GM12874 (cell line): ENCODE measurements around the gene KANSL1.

Experiments used
- CTCF ChIP-seq: IDR thresholded peaks from 2 replicates; pipeline ENCODE4 v1.5.1; 2011; ENCODE audit warnings: low read depth, mild to moderate bottlenecking, control low read depth, low read length, moderate library complexity; ENCODE audit not compliant: insufficient read depth

KANSL1 gene

GRCh38 chr17:46193626-46194392 is 580 bp upstream of the KANSL1 start:
- TF ChIP-seq CTCF, result no peak

DNA sequence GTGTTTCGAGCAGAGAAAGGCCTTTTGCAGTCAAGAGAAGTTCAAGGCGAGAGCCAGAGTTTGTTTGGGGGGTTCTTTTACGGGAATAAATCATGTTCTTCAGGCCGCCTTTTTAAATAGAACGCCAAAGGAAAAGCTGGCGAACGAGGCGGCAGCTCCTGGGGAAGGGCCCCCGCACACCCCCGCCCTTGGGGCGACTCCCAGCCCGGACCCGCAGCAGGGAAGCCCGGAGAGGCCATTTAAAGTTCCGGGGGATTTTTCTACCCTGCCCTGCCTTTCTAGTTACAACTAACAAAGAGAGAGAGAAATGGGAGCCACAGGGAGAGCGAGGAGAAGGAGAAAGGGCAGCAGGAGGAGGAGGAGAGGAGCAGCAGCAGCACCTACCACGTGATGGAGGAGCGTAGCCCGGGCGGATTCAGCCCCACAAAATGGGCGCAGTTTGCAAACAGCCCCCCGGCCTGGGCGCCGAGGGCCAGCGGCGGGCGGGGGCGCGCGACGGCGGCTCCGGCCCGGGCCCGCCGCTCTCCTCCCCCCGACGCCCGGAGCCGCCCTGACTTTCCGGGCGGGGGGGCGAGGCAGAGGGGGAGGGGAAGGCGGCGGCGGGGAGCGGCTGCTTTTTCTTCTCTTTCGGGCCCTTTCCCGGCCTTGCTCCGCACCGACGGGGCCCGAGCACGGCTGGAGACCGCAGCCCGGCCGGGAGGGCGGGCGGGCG is 634 bp downstream of the KANSL1 start:
- no peak for TF ChIP-seq CTCF

- TF ChIP-seq CTCF, result no peak
Observed at GRCh38 chr17:46192189-46192438, 1.1 kb downstream of the KANSL1 start.

GRCh38 chr17:46191322-46192188 is 1.7 kb downstream of the KANSL1 start:
- no peak for TF ChIP-seq CTCF

GRCh38 chr17:46190763-46191162 is 2.5 kb downstream of the KANSL1 start:
- TF ChIP-seq CTCF, result no peak

DNA sequence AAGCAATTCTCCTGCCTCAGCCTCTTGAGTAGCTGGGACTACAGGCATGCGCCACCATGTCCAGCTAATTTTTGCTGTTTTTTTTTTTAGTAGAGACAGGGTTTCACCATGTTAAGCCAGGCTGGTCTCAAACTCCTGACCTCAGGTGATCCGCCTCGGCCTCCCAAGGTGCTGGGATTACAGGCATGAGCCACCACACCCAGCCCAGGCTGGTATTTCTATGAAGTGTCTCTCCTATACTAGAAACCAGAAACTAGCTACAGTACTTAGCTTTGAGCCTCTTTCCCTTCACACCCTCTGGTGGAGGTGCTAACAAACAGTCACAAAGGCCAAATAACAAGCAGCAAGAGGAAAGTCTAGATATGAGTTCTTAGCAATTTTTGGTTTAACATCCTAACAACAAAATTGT is 6.4 kb downstream of the KANSL1 start:
- TF ChIP-seq CTCF, result peak; percentile 61

GRCh38 chr17:46184696-46185095 is 8.5 kb downstream of the KANSL1 start:
- TF ChIP-seq CTCF, result no peak
